Posterior cingulate gyrus (tissue), 11 donors: ENCODE measurements around the gene LYRM9.
"Not testable (repeated sequence)": the region's sequence is repeated elsewhere in the genome, so short reads cannot be mapped to it uniquely, and the experiment has no call there.

ENCODE experiments used
- DNase-seq, 10 donors: peaks; one replicate each; pipeline versions ENCODE4 v3.0.0 to v3.0.0-alpha.2; 2020 to 2021; ENCODE audit warnings: mixed read lengths in 3 of 10
- intact Hi-C: fragments of 100-400 bp; cut with DNase I; formaldehyde crosslinking; loops from one replicate; pipeline ENCODE4 v1.15.1; 2023

The LYRM9 gene

DNA sequence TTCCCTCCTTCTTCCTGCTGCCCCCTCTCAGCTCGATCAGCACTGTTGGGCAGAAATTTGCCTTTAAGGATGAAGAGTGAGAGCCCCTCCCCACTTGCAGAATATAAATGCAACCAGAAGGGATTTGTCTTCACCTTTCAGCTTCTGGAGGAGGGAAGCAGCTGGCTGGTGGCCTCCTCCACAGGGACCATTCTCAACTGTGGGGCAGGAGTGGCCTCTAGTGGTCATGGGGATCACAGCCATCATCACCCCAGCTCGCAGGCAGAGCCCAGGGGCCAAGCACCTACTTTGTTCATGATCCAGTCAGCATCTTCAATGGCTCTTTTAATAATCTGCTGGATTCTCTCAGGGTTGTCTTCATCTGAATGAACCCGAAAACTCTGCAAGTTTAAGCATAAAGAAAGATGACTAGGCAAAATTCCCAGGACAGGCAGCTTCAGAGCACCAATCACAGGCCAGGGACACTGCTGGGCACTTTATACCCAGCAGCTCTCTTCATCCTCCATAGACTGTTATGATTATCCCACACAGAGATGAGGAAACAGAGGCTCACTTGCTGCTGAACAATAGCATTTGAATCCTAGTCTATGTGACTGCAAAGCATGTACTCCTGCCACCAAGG, 13.1 kb downstream of the LYRM9 start:
- peak; percentile 65 to 96 (median 83) for DNase-seq

DNA sequence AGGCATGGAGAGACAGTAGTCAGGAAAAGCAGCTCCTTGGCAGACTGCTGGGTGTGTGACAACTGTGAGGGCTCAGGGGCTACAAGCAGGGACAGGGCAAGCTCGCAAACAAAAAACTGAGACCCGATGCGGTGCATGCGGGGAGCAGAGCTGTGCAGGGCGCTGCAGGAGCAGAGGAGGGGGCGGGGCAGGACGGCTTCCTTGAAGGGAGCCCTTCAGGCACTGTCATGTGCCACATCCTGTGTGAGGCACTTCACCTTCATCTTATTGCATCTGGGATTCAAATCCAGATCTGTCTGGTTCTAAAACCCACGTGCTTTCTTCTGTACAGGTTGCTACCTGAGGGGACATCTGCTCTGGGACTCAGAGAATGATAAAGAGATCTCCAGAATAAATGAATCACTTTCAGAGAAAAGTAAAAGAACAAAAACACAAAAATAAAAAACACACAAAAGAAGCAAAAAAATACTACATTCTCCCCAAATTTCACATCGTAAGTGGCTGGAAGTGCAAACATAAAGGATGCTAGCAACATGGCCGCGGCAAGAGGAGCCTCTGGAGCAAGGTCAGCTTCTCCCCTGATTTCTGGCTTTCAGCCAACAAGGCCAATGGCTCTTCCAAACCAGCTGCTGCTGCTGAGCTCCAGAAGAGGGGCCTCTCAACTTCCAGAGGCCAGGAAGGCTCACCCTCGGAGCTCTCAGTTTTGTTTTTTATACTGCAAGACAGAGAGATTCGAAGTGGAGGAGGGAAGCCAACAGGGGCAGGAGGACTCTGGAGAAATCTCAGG, 14.2 kb downstream of the LYRM9 start:
- intact Hi-C loops = no loop called here
- no peak for DNase-seq

More for the DNA sequence above, 13.1 kb downstream of the LYRM9 start:
- intact Hi-C loops = loop anchor here (1.0 to 5.0 kb wide), 4 partner anchors 75 to 278 kb away; no protein-coding TSS in a partner anchor

DNA sequence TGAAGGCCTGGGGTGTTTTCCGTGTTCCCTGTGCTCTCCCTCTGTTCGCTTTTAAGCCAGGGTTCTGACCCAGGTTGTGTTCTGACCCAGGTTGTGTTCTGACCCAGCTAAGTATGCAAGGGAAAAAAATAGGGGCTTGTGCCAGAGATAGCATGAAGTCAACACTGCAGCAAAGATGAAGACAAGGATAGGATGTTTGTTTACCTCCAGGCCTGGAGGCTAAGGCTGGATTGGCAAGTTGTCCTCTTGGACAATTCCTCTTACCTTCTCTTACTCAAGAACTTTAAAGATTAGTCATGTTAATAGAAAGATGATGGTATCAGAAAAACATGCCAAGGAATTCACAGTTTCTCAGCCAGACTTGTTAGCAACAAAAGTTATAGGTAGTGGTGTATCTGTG, 19.4 kb downstream of the LYRM9 start:
- DNase-seq = no peak
- intact Hi-C loops = no loop called here

DNA sequence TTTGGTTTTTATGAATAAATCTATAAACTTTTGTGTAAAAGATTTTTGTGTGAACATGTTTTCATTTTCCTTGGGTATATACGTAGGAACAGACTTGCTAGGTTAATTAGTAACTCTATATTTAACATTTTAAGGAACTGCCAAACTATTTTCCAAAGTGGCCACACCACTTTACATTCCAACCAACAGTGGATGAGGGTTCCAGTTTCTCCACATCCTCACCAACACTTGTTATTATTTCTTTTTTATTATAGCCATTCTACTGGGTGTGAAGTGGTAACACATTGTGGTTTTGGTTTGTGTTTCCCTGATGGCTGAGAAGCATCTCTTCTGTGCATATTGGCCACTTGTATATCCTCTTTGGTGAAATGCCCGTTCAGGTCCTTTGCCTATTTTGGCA, 20.0 kb downstream of the LYRM9 start:
- intact Hi-C loops = no loop called here
- no peak for DNase-seq

DNA sequence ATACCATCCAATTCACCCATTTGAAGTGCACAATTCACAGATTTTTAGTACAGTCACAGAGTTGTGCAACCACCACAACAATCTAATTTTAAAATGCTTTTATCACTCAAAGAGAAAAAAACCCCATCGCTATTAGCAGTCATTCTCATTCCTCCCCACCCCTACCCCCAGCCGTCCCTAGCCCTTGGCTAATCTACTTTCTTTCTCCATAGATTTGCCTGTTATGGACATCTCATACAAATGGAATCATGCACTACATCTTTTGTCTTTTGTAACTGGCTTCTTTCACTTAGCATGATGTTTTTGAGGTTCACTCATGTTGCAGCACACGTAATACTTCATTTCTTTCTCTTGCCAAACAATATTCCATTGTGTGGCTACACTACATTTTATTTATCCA, 20.4 kb downstream of the LYRM9 start:
- no peak for DNase-seq
- intact Hi-C loops = no loop called here

DNA sequence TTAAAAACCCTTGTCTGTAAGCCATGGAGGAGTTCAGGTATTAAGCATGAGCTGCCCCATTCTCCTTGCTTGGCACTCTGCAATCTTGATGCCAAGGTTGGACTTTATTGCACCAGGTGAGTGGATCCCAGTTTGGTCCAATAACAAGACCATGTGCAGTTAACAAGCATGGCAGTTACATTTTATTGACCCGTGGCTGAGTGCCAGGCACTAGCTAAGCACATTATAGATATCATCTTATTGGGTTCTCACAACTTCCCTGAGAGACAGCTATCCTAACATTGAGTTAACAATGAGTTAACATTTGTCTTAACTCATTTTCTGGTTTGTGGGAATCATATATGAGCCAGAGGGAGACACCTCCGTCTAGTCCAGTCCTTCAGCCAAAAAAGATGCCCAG, 21.8 kb downstream of the LYRM9 start:
- intact Hi-C loops = no loop called here
- no peak for DNase-seq

DNA sequence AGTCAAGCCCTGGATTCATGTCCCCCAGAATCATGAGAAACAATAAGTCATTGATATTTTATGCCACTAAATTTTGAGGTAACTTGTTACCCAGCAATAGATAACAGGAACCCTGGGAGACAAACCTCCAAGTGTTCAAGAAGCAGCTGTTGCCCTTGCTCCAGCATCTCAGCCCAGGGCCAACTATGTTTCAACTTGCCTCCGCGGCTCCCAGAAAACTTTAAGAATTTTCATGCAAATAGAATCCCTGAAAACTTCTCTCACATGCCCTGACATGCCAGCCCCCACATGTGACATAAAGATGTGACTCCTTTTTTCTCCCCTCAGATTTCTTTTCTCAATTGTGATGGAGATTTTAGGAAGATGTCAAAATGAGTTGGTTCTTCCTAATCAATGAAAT, 22.8 kb downstream of the LYRM9 start:
- intact Hi-C loops = no loop called here
- no peak for DNase-seq

DNA sequence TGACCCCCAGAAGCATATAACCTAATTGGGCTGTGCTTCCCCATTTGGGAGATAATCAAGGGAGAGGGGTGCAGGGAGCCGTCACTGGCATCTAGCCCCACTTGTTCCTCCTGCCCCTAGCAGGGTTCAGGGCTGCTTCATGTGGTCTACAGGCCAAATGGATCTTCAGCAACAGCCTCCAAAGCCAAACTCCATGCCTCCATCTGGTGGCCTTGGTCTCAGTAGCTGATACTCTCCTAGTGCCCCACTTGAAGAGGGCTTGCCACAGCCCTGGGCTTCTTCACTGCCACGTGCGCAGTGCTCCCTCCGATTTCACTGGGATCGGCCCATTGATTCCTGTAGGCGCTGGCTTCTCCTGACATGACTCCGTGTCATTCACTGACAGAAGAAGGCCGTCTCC, 24.6 kb downstream of the LYRM9 start:
- intact Hi-C loops = no loop called here
- peak in 1 of 10 donors; percentile 25 for DNase-seq

DNA sequence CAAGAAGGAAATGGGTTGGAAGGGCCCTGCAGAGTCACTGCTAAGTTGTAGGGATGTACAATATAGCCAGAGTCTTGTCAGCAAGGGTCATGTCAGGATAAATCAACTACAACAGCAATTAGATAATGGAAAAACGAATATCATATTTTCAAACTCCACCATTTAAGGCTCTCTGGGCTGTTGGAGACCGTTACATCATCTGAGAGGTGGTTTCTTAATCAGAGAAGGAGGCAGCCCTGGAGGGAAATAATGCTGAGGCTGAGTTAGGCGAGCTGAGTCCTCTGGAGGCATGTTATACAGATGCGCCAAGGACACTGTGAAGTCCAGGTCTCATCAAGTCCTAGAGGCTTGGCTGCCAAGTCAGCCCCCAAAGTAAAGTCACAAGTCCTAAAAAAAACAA, 30.3 kb downstream of the LYRM9 start:
- no peak for DNase-seq
- intact Hi-C loops = no loop called here

DNA sequence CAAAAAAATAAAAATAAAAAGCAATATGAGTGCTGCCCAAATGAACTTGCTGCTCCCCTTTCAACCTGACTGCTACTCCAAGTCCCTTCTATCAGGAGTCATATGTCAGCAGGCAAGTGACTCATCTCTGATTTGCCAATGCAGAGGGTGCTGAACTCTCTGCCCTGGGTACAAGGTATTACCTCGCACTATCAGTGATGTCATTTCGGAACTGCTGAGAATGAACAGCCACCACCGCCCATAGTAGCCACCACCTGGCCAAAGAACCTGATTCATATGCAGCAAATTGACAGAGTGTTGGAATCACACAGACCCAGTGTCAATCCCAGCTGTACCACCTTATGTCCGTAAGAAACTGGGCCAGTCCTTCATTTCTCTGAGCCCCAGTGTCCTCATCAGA, 31.2 kb downstream of the LYRM9 start:
- intact Hi-C loops = no loop called here
- DNase-seq = no peak

DNA sequence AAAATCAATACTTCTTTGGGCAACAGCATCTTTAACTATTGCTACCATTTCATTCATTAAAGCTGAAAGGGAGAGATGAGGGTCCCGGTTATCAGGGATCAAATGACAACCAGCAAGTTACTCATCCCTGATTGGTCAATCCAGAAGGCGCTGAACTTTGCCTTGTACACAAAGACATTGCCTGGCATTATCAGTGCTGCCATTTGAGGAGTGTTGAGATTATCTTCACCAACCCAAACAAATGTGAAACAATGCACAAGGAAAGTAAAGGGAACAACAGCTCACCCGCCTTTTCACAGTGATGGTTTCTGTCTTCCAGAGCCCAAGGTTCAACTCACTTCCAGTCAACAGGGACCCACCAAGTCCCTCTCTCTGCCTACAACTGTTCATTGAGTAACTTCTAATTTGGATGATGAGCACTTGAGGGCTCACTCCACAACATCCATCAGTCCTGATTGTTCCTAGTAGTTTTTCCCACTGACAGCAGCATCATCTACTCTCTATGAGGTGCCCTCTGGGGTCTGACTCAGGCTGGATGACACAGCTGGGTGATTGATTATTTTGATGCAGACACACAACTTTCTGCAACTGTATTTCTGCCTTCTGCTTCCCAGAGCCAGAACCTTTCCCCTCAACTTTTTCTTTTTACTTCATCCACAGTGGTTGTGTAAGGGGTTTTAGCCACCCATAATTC, 32.0 kb downstream of the LYRM9 start:
- intact Hi-C loops = no loop called here
- DNase-seq = no peak

DNA sequence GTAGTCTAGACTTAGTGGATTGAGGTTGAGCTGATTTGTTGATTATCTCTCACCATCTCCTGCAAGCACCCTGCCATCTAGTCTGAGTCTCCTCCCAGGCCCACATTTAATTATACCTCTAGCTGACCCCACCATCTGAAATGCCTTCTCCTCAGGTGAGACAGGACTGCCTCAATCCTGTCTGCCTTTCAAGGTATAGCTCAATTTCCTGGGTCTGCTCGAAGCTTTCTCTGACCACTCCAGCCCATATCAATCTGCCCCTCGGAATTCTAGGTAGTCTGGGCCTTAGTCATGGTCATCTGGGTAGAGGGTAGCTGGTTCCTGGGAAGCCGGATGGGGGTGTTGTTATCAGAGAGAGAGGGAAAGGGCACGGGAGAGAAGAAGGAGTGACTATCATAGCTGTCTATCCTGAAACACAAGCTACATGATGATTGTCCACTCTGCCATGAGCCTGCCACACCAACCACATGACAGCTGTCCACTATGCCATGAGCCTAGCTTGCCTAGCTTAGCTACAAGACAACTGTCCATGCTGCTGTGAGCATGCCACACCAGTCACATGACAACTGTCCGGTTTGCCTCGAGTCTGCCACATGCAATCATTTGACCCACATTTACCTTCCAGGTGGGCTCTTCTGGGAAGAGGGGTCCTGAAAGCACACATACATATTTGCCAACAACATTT, 34.4 kb downstream of the LYRM9 start:
- intact Hi-C loops = no loop called here

DNA sequence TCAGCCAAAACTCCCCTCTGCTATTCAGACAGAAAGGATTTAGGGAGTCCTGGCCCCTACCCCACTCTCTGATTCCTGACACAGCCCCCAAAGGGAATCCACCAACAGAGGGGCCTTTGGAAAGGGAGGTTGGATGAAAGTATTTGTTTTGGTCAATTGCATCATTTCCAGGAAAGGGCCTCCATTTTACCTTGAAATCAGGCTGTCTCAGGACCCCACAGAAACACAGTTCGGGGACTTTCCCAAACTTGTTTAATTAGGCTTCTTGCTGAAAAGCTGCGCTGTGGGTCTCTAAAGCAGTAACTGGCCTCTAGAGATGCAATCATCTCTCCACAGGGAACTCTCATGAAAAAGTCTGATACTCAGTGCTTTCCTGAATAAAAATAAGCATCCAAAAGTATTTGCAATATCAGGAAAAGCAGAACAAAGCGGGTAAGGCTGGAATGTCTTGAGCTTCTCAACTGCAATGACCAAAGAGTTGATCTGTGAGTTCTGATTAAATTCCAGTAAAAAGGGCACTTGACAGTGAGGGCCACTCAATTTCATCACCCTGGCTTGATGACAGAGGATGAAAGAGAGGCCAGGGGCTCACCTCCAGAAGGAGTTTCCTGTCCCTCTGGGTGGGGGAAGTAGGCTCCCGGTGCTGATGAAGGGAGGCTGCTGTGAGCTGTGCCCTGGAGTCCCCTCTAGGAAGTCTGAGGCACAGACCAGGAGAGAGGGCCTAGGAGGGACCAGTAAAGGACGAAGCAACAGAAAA, 36.3 kb downstream of the LYRM9 start:
- intact Hi-C loops = no loop called here
- no peak for DNase-seq

More for the DNA sequence above, 34.4 kb downstream of the LYRM9 start:
- no peak for DNase-seq

DNA sequence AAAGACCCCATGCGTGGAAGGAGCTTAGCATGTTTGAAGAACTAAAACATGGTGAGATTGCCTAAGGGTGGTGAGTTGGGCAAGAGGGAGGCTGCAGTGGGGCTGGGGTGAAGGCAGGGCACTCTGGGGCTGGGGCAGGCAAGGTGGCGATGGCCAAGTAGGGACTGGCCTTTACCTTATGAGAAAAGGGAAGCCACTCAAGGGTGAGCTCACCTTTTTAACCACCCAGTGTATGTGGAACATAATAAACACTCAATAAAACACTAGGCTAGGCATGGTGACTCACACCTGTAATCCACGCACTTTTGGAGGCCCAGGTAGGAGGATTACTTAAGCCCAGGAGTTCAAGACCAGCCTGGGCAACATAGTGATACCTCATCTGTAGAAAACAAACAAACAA, 37.7 kb downstream of the LYRM9 start:
- no peak for DNase-seq
- intact Hi-C loops = no loop called here

DNA sequence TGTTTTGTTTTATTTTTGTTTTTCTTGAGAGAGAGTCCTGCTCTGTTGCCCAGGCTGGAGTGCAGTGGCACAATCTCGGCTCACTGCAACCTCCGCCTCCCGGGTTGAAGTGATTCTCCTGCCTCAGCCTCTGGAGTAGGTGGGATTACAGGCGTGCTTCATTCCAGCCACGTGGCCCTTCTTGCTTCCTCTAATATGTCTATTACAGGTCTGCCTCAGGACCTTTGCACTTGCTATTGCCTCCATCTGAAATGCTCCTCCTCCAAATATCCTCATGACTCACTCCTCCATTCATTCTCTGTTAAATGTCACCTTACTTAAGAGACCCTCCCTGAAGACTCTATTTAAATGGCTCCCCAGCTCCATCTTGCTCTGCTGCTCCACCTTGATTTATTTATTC, 39.0 kb downstream of the LYRM9 start:
- DNase-seq = no peak
- intact Hi-C loops = no loop called here

DNA sequence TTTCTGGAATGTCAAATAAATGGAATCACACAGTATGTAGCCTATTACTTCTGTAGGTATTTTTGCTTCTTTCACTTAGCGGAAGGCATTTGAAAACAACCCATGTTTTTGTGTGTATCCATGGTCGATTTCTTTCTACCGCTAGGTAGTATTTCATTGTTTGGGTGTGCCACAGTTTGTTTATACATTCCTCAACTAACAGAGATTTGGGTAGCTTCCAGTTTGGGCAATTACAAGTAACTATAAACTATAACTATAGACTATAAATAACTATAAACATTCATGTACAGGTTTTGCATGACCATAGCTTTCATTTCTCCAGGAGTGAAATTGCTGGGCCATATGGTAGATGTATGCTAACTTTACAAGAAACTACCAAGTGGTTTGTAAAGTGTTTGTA, 40.1 kb downstream of the LYRM9 start:
- intact Hi-C loops = no loop called here
- DNase-seq = no peak

DNA sequence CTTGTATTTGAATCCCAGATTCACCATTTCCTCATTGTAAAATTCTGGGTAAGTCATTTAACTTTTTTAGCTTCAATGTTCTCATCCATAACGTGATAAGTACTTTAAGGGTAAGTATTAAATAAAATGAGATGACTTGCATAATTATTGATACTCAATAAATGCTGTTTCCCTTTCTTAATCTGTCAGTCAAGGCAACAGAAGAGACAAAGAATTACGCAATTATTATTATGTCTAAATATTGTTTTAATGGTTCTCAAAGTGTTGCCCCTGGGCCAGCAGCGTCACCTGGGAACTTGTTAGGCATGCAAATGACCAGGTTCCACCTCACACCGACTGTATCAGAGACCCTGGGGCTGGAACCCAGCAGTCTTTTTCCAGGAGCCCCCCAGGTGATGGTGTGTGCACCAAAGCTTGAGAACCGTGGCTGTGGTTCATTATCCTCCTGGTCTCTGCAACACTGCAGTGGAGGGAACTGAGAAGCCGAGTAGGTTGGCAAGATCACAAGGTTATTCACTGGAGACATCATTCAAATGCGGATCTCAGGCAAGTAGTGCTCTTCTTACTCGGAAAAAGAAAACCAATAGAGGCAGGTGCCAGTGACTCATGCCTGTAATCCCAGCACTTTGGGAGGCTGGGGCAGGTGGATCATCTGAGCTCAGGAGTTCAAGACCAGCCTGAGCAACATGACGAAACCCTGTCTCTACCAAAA, 43.5 kb downstream of the LYRM9 start:
- intact Hi-C loops = no loop called here
- DNase-seq = no peak

DNA sequence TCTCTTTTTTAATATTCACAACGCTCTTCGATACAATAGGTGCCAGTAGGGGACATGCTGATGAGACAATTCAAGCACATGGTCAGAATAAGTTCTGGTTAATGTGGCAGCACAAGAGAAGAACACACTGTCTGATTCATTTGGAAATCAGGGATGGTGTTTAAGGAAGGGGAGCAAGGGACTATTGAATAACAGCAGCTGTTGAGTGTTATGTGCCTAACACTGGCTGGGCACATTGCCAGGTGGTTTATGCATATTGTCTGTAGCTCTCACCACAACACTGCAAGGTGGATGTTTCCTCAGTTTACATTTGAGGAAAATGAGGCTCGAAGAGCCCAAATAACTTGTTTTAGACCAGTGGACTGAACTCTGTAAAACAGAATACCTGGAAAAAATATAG, 44.2 kb downstream of the LYRM9 start:
- intact Hi-C loops = no loop called here
- no peak for DNase-seq

DNA sequence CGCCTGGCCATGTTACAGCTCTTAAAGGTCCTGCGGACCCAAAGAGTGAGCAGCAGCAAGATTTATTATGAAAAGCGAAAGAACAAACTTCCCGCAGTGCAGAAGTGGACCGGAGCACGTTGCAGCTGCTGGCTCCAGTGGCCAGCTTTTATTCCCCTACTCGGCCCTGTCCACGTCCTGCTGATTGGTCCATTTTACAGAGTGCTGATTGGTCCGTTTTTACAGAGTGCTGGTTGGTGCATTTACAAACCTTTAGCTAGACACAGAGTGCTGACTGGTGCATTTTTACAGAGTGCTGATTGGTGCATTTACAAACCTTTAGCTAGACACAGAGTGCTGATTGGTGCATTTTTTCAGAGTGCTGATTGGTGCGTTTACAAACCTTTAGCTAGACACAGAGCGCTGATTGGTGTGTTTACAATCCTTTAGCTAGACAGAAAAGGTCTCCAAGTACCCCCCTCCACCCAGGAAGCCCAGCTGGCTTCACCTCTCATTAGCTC, 46.3 kb downstream of the LYRM9 start:
- intact Hi-C loops, DNase-seq: not testable (repeated sequence)
